GM18868 (cell line): ENCODE results near the gene DDX42.
"Not testable (repeated sequence)": the region's sequence is repeated elsewhere in the genome, so short reads cannot be mapped to it uniquely, and the experiment has no call there.

Source experiments
- ATAC-seq: cut with Tn5 transposase; IDR thresholded peaks from one replicate; pipeline ENCODE4 v1.9.1; 2021; ENCODE audit warnings: mild to moderate bottlenecking, moderate library complexity; ENCODE audit not compliant: unreplicated experiment

DDX42 gene

GRCh38 chr17:63780507-63780906 lies 6.5 kb downstream of the DDX42 start:
- ATAC-seq, result no peak

GRCh38 chr17:63780928-63781327 lies 7.0 kb downstream of the DDX42 start:
- no peak for ATAC-seq

- ATAC-seq, result no peak
Measured at GRCh38 chr17:63783522-63783921, 9.6 kb downstream of the DDX42 start.

GRCh38 chr17:63785556-63785955 lies 11.6 kb downstream of the DDX42 start:
- ATAC-seq, result no peak

- no peak for ATAC-seq
Measured at GRCh38 chr17:63786117-63786516, 12.1 kb downstream of the DDX42 start.

- no peak for ATAC-seq
Measured at GRCh38 chr17:63786971-63787711, 13.2 kb downstream of the DDX42 start.

GRCh38 chr17:63790057-63790456 lies 16.1 kb downstream of the DDX42 start:
- ATAC-seq, result no peak

GRCh38 chr17:63792055-63792729 lies 18.2 kb downstream of the DDX42 start:
- ATAC-seq, result no peak

GRCh38 chr17:63796375-63796774 lies 22.4 kb downstream of the DDX42 start:
- ATAC-seq, result not testable (repeated sequence)

GRCh38 chr17:63798572-63799106 lies 24.7 kb downstream of the DDX42 start:
- no peak for ATAC-seq

- ATAC-seq, result no peak
Measured at GRCh38 chr17:63800783-63801182, 26.8 kb downstream of the DDX42 start.

- no peak for ATAC-seq
Measured at GRCh38 chr17:63804328-63804727, 30.4 kb downstream of the DDX42 start.

GRCh38 chr17:63805591-63805990 lies 31.6 kb downstream of the DDX42 start:
- no peak for ATAC-seq

GRCh38 chr17:63809970-63810369 lies 36.0 kb downstream of the DDX42 start:
- ATAC-seq, result no peak

GRCh38 chr17:63816123-63816522 lies 42.2 kb downstream of the DDX42 start:
- ATAC-seq, result no peak

GRCh38 chr17:63816669-63817068 lies 42.7 kb downstream of the DDX42 start:
- no peak for ATAC-seq

- ATAC-seq, result no peak
Measured at GRCh38 chr17:63817736-63818385, 43.9 kb downstream of the DDX42 start.

GRCh38 chr17:63819131-63819530 lies 45.2 kb downstream of the DDX42 start:
- no peak for ATAC-seq

- ATAC-seq, result no peak
Measured at GRCh38 chr17:63819585-63820537, 45.9 kb downstream of the DDX42 start.

GRCh38 chr17:63820963-63821561 lies 47.1 kb downstream of the DDX42 start:
- ATAC-seq, result no peak
